ENCODE data around the gene CD3D. TPM values are rescaled to one million over a fixed set of nuclear protein-coding genes. Genes with fewer than 3 reads are reported as not detected.

Gene CD3D
- total and polyA plus RNA-seq, 2 donors (not counting 3 experiments of a cell fraction or from before 2014, with no cell fraction given): not detected

DNA sequence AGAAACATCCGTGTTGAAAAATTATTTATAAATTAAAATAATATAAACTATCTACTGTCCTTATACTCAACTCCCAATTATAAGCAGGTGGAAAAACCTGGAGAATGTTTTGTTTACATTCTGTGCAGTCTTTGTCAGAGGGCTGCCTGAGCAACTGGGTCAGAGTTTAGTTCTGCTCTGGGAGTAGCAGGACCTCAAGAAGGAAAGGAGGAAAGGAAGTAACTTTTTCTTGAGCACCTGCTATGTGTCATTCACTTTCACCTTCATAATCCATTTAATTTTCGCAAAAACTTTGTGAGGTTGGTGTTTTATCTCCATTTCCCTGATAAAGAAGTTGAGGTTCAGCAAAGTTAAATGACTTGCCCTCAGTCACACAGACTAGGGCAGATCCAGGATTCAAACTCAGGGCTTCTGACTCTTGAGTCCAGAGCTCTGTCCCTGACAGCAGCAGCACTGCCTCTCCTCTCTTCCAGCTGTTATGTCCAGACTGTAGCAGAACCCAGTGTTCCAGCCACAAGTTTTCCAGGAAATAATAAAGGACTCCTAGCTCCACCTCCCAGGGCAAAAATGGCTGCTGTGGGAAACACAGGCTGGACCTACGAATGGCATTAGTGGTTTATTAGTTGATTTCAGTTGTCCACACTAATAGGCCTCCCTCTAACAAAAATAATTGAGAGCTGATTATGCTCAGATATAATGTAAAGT is 31.6 kb downstream of the CD3D start:
- no peak for FAIRE-seq

More for the DNA sequence above, 31.6 kb downstream of the CD3D start:
- TF ChIP-seq, protein P1, sequence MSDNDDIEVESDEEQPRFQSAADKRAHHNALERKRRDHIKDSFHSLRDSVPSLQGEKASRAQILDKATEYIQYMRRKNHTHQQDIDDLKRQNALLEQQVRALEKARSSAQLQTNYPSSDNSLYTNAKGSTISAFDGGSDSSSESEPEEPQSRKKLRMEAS (IDR thresholded peaks at IDR 0.05; ENCODE audit: insufficient read depth, insufficient read length): no peak
- no peak for TF ChIP-seq POLR2A (IDR thresholded peaks at IDR 0.05; ENCODE audit: low read depth, low read length)
- TF ChIP-seq, protein P2, sequence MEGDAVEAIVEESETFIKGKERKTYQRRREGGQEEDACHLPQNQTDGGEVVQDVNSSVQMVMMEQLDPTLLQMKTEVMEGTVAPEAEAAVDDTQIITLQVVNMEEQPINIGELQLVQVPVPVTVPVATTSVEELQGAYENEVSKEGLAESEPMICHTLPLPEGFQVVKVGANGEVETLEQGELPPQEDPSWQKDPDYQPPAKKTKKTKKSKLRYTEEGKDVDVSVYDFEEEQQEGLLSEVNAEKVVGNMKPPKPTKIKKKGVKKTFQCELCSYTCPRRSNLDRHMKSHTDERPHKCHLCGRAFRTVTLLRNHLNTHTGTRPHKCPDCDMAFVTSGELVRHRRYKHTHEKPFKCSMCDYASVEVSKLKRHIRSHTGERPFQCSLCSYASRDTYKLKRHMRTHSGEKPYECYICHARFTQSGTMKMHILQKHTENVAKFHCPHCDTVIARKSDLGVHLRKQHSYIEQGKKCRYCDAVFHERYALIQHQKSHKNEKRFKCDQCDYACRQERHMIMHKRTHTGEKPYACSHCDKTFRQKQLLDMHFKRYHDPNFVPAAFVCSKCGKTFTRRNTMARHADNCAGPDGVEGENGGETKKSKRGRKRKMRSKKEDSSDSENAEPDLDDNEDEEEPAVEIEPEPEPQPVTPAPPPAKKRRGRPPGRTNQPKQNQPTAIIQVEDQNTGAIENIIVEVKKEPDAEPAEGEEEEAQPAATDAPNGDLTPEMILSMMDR (IDR thresholded peaks at IDR 0.05; ENCODE audit: extremely low read depth in 1 of 2, insufficient read depth in 1 of 2, low read depth in 1 of 2, low read length in 2 of 2): no peak
- no peak for TF ChIP-seq GATA2 (IDR thresholded peaks at IDR 0.05; ENCODE audit: insufficient read depth, insufficient read length, low read depth, low read length)
- no peak for TF ChIP-seq FOS (IDR thresholded peaks at IDR 0.05; ENCODE audit: borderline replicate concordance, insufficient read depth, low read length)
- TF ChIP-seq MYC (IDR thresholded peaks at IDR 0.05; ENCODE audit: low read depth, low read length): no peak
- TF ChIP-seq JUN (IDR thresholded peaks at IDR 0.05; ENCODE audit: borderline replicate concordance, insufficient read depth, insufficient read length, low read depth): no peak
- no peak for TF ChIP-seq EZH2 (IDR thresholded peaks at IDR 0.05; ENCODE audit: borderline replicate concordance, low read depth, low read length, severe bottlenecking)
- no peak for TF ChIP-seq POLR2AphosphoS5 (IDR thresholded peaks at IDR 0.05; ENCODE audit: insufficient read depth, low read depth, low read length)
- dilution Hi-C loops (cut with MboI; ENCODE audit: extremely low pct_ligation_motif_present, low sequenced_read_pairs) (no loop called here), intact Hi-C loops (cut with micrococcal nuclease) (no loop called here)
- H3K36me3 ChIP-seq (ENCODE audit: control insufficient read depth in 2 of 2, extremely low read depth in 1 of 2, insufficient read depth in 2 of 2, low read length in 2 of 2): no peaks in the 10 kb centered on the region
- H3K27me3 ChIP-seq (ENCODE audit: control insufficient read depth in 2 of 2, insufficient read depth in 2 of 2, low read length in 2 of 2): peaks cover 7 to 12% of the 10 kb centered on the region in 2 experiments
- no peaks in the 10 kb centered on the region for H3K4me1 ChIP-seq (ENCODE audit: control insufficient read depth, extremely low read depth, insufficient read depth, low read length)
- no peak overlapping the region for H3K9ac ChIP-seq (replicated peaks; ENCODE audit: extremely low read depth, insufficient read depth, low read length)
- H4K20me1 ChIP-seq (replicated peaks; ENCODE audit: control insufficient read depth, extremely low read depth, insufficient read depth, low read length): no peaks in the 10 kb centered on the region
- H3K27ac ChIP-seq (ENCODE audit: insufficient read depth, low read depth, low read length): no peak overlapping the region
- peak; percentile 6 for DNase-seq (ENCODE audit: low read depth, low spot score)
- no TSS peak for BruUV-seq (replicated peaks)
- CTCF ChIA-PET: interaction anchor here (0.8 to 2.4 kb wide), 8 partner anchors 10 to 140 kb away, joined by 3 to 23 read pairs (median 4); no protein-coding TSS in a partner anchor
- no peak overlapping the region for H3K4me2 ChIP-seq (ENCODE audit: insufficient read depth, low read length)
- POLR2A ChIA-PET: no interaction called here
- no peaks in the 10 kb centered on the region for H3K9me3 ChIP-seq (replicated peaks; ENCODE audit: control insufficient read depth, insufficient read depth, low read length)
- no peak overlapping the region for H3K4me3 ChIP-seq (replicated peaks in 1 of 3; ENCODE audit: insufficient read depth in 1 of 3, low read depth in 1 of 3, low read length in 3 of 3)
- no peaks in the 10 kb centered on the region for H3K79me2 ChIP-seq (ENCODE audit: control insufficient read depth, insufficient read depth, low read length)
- H2AFZ ChIP-seq (ENCODE audit: low read depth, low read length): no peak overlapping the region
- H3K9me1 ChIP-seq (replicated peaks; ENCODE audit: control insufficient read depth, extremely low read depth, insufficient read depth, low read length): no peaks in the 10 kb centered on the region
